ENCODE measurements around the gene HERC5.

DNA sequence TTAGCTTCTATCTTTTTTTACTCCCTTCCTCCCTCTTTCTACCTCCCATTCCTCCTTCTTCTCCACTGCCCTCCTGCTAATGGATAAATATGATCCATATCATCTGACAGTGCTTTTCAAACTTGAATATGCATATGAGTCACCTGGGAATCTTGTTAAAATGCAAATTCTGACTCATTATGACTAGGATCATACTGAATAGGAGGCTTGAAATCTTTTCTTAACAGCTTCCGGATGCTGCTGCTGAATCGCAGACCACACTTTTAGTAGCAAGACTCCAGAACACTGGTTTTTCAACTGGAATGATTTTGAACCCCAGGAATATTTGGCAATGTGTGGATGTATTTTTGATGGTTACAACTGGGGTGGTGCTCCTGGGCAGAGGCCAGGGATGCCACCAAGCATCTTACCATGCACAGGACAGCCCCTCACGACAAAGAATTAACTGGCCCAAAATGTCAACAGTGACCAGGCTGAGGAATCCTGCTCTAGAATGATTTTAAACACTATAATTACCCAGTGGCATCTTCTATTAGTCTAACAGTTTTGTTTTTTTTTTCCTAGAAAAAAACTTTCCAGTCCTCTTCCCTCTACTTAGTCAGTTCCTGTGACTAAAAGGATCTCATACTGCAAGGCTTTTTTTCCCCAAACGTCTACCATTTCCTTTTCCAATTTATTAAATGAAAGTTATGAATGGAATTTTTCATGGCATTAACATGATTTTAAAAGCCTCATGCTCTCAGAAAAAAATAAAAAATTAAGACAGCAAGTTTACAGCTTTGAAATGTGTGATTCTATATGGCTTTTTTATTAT, 77.2 kb downstream of the HERC5 start:
- TF ChIP-seq, protein P1, sequence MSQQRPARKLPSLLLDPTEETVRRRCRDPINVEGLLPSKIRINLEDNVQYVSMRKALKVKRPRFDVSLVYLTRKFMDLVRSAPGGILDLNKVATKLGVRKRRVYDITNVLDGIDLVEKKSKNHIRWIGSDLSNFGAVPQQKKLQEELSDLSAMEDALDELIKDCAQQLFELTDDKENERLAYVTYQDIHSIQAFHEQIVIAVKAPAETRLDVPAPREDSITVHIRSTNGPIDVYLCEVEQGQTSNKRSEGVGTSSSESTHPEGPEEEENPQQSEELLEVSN (IDR thresholded peaks at IDR 0.05; ENCODE audit: borderline replicate concordance, low read depth): no peak
- no peak for TF ChIP-seq CTCF (IDR thresholded peaks at IDR 0.05)
- no peak for TF ChIP-seq GATA3 (IDR thresholded peaks at IDR 0.05; ENCODE audit: borderline replicate concordance)
- TF ChIP-seq EP300 (IDR thresholded peaks at IDR 0.05): no peak
- TF ChIP-seq BCL3 (IDR thresholded peaks at IDR 0.05): no peak
- TF ChIP-seq POLR2A (IDR thresholded peaks at IDR 0.05; ENCODE audit: low read length): no peak
- TF ChIP-seq, protein P2, sequence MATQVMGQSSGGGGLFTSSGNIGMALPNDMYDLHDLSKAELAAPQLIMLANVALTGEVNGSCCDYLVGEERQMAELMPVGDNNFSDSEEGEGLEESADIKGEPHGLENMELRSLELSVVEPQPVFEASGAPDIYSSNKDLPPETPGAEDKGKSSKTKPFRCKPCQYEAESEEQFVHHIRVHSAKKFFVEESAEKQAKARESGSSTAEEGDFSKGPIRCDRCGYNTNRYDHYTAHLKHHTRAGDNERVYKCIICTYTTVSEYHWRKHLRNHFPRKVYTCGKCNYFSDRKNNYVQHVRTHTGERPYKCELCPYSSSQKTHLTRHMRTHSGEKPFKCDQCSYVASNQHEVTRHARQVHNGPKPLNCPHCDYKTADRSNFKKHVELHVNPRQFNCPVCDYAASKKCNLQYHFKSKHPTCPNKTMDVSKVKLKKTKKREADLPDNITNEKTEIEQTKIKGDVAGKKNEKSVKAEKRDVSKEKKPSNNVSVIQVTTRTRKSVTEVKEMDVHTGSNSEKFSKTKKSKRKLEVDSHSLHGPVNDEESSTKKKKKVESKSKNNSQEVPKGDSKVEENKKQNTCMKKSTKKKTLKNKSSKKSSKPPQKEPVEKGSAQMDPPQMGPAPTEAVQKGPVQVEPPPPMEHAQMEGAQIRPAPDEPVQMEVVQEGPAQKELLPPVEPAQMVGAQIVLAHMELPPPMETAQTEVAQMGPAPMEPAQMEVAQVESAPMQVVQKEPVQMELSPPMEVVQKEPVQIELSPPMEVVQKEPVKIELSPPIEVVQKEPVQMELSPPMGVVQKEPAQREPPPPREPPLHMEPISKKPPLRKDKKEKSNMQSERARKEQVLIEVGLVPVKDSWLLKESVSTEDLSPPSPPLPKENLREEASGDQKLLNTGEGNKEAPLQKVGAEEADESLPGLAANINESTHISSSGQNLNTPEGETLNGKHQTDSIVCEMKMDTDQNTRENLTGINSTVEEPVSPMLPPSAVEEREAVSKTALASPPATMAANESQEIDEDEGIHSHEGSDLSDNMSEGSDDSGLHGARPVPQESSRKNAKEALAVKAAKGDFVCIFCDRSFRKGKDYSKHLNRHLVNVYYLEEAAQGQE (IDR thresholded peaks at IDR 0.05): no peak

All from A549 (cell line).